GM13977 (cell line): ENCODE measurements around the gene NUDT19.

ENCODE experiments used
- DNase-seq: peaks from one replicate; pipeline ENCODE4 v3.0.0; 2012; ENCODE audit warnings: low spot score
- in situ Hi-C: fragments of 300-500 bp; cut with MboI; formaldehyde crosslinking; loops from one replicate; pipeline ENCODE4 v1.12.0; 2022; ENCODE audit warnings: low sequenced_read_pairs, low pct_unique_long_range_greater_than_20kb, mixed read lengths, inconsistent platforms; ENCODE audit not compliant: unreplicated experiment
- TF ChIP-seq, protein P1 (sequence below): IDR thresholded peaks from 2 replicates; pipeline ENCODE4 v1.5.1; 2012; ENCODE audit warnings: mild to moderate bottlenecking, control low read depth; ENCODE audit not compliant: insufficient read depth; ENCODE audit errors: extremely low read depth, missing control alignments

Gene NUDT19

GRCh38 chr19:32674153-32674930, 17.3 kb upstream of the NUDT19 start:
- in situ Hi-C loops = no loop called here
- TF ChIP-seq, protein P1, sequence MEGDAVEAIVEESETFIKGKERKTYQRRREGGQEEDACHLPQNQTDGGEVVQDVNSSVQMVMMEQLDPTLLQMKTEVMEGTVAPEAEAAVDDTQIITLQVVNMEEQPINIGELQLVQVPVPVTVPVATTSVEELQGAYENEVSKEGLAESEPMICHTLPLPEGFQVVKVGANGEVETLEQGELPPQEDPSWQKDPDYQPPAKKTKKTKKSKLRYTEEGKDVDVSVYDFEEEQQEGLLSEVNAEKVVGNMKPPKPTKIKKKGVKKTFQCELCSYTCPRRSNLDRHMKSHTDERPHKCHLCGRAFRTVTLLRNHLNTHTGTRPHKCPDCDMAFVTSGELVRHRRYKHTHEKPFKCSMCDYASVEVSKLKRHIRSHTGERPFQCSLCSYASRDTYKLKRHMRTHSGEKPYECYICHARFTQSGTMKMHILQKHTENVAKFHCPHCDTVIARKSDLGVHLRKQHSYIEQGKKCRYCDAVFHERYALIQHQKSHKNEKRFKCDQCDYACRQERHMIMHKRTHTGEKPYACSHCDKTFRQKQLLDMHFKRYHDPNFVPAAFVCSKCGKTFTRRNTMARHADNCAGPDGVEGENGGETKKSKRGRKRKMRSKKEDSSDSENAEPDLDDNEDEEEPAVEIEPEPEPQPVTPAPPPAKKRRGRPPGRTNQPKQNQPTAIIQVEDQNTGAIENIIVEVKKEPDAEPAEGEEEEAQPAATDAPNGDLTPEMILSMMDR = no peak
- peak; percentile 10 for DNase-seq

DNA sequence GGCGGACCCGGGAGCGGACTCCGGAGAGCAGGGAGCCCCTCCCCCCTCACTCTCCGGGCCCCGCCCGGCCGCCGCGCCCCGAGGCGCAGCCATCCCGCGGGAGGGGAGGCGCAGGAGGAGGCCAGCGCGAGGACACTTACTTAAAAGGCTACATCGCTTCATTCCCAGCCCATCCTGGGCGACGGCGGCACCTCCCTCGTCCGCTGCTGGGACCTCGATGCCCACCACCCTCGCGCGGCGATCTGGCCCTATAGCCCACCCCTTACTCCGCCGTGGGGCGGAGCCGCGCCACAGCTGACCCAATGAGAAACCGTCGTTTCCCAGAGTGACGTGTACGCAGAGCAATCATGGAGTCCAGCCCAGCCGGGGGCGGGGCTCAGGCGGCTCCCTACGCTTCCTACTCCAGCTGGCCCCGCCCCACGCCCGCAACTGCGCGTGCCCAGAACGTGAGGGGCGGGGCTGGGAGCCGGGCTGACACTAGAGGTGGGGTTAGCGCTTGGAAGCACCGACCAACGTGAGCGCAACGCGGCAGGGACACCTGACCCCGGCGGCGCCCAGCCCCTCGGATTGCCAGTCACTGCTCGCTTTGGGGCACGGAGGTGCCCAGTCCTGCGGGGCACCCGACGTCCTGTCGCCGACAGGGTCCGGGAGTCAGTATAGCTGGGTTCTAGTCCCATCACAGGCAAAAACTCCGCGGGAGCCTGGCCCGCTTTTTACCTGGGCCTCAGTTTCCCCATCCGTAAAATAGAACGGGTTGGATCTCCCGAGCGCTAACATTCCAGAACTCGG, 16.5 kb upstream of the NUDT19 start, which contains the start of gene ANKRD27:
Gene ANKRD27, minus strand, starts transcription at position 250 of the 789 bp plus-strand sequence. CDS start 16,165 bp downstream, outside the sequence.
- in situ Hi-C loops = no loop called here
- DNase-seq = peak; percentile 100
- TF ChIP-seq, protein P1 = no peak

GRCh38 chr19:32675720-32676185, 15.9 kb upstream of the NUDT19 start, which contains the start of gene RGS9BP:
RGS9BP (plus strand) TSS chr19:32675848; CDS start chr19:32676264, 416 bp downstream.
- DNase-seq = peak; percentile 61
- TF ChIP-seq, protein P1 = no peak
- in situ Hi-C loops = no loop called here

DNA sequence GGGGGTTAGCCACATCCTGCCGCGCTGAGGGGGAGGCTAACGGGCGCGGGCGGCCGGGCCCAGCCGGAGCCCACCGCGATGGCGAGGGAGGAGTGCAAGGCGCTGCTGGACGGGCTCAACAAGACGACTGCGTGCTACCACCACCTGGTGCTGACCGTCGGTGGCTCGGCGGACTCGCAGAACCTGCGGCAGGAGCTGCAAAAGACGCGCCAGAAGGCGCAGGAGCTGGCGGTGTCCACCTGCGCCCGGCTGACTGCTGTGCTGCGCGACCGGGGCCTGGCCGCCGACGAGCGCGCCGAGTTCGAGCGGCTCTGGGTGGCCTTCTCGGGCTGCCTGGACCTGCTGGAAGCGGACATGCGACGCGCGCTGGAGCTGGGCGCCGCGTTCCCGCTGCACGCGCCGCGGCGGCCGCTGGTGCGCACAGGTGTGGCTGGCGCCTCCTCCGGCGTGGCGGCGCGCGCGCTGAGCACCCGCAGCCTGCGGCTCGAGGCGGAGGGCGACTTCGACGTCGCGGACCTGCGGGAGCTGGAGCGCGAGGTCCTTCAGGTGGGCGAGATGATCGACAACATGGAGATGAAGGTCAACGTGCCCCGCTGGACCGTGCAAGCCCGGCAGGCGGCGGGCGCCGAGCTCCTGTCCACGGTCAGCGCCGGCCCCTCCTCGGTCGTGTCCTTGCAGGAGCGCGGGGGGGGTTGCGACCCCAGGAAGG, 15.3 kb upstream of the NUDT19 start:
- TF ChIP-seq, protein P1 = no peak
- DNase-seq = no peak
- in situ Hi-C loops = no loop called here

- TF ChIP-seq, protein P1 = no peak
- no peak for DNase-seq
- in situ Hi-C loops = no loop called here
Measured at GRCh38 chr19:32676895-32677359, 14.7 kb upstream of the NUDT19 start.

DNA sequence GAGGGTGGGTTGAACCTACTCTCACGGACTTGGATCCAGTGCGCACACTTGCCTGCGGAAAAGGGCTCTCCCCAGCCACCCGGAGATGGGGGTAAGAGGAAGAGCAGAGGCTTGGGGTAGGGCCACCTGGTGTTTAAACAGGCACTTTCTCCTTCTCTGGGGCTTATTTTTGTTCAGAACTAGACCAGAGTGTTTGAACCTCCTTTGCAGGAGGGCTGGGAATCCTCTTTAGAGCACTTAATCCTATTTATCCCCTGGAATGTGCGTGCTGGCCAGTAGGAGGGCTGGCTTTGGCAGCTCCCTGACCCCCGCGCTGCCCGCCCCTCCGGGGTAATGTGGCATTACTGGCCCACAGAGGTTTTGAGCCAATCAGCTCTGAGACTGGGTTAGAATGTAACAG, 14.0 kb upstream of the NUDT19 start:
- in situ Hi-C loops = no loop called here
- no peak for DNase-seq
- TF ChIP-seq, protein P1 = no peak
